ENCODE results near the gene SOAT1. TPM values are rescaled to one million over a fixed set of nuclear protein-coding genes. Genes with fewer than 3 reads are reported as not detected.
"Not testable (repeated sequence)": the region's sequence is repeated elsewhere in the genome, so short reads cannot be mapped to it uniquely, and the experiment has no call there.

The SOAT1 gene
- polyA plus RNA-seq (2013, experiment 1 of 2) = 9.0 TPM
- 8.1 TPM for polyA plus RNA-seq (2013, experiment 2 of 2)

DNA sequence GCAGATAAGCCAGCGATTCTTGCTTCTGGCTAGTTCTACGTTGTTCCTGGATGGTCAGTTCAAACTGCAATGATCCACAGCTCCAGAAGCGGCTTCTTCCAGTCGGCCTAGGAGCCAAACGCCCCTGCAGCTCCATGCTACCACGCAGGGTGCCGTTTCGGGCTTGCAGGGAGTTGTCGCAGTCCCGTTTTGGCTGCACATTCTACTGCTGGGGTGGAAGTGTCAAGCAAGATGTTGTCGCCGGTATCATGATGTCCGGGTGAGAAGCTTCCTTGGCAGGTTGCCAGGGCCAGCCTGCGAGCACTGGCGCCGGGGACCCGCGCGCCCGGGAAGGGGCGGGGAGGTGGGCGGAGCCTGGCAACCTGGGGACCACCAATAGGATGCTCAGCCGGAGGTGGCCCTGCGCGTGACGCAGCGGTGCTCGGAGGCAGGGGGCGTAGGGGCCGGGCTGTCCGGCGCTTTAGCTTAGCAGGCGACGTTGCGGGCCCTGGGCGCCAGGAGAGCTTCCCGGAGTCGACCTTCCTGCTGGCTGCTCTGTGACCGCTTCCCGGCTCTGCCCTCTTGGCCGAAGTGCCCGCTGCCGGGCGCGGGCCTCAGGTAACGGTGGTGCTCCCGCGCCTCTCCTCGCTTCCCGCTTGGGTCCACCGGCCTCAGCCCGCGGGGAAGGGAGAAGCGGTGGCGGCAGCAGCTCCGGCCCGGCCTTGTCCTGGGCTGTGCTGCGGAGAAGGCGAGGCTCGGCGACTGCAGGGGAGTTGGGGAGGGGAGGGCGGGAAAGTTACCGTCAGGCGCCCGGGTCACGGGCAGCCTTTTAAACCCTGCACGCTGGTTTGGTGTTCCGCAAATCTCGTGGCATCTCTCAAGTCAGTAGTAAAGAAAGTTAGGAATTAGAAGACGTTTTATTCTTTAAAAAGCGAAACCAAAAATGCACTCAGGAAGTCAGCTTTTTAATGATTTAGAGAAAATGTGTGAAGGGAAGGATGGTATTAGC is at the start of gene SOAT1:
Gene SOAT1 (plus strand): TSS at position 458 of the 988 bp plus-strand sequence. CDS start 8,888 bp downstream, outside the sequence.
- peaks cover 0 to 6% of the 10 kb centered on the region in 2 donors for H3K36me3 ChIP-seq (replicated peaks in 1 of 2; ENCODE audit: control insufficient read depth in 2 of 2, insufficient read depth in 2 of 2, low read length in 2 of 2)
- peak; percentile 87 for DNase-seq (ENCODE audit: low spot score)
- no peak within 1 kb of the TSS for H2BK5ac ChIP-seq (ENCODE audit: low read length)
- no peak within 1 kb of the TSS for H2BK15ac ChIP-seq (ENCODE audit: low read length)
- H3K4me2 ChIP-seq (ENCODE audit: insufficient read depth, low read length, poor library complexity, severe bottlenecking) = peak within 1 kb of the TSS; percentile 72
- no peak within 1 kb of the TSS for H2AK5ac ChIP-seq (ENCODE audit: low read depth, low read length)
- peak within 1 kb of the TSS; percentile 100 for H3K18ac ChIP-seq (ENCODE audit: low read length)
- H4K91ac ChIP-seq (ENCODE audit: low read depth, low read length, poor library complexity) = no peak within 1 kb of the TSS
- H2BK120ac ChIP-seq (ENCODE audit: low read depth, low read length) = no peak within 1 kb of the TSS
- H3K4me1 ChIP-seq (ENCODE audit: control insufficient read depth in 2 of 2, insufficient read depth in 1 of 2, low read depth in 1 of 2, low read length in 2 of 2) = peaks cover 0 to 4% of the 10 kb centered on the region in 2 donors
- H3K4ac ChIP-seq (ENCODE audit: low read length) = no peak within 1 kb of the TSS
- no peaks in the 10 kb centered on the region for H3K9me3 ChIP-seq (replicated peaks in 1 of 2; ENCODE audit: control insufficient read depth in 2 of 2, insufficient read depth in 1 of 2, low read depth in 1 of 2, low read length in 2 of 2)
- peak within 1 kb of the TSS; percentile 87 to 91 for H3K4me3 ChIP-seq (ENCODE audit: low read length in 2 of 2)
- H3K79me1 ChIP-seq (ENCODE audit: low read depth, low read length) = no peaks in the 10 kb centered on the region
- no peaks in the 10 kb centered on the region for H3K27me3 ChIP-seq (ENCODE audit: control insufficient read depth in 3 of 3, insufficient read depth in 3 of 3, low read depth in 1 of 3, low read length in 3 of 3)
- no peak within 1 kb of the TSS for H2BK12ac ChIP-seq (ENCODE audit: low read length)
- peak within 1 kb of the TSS; percentile 92 for H3K27ac ChIP-seq (replicated peaks; ENCODE audit: low read length)
- H3K14ac ChIP-seq (ENCODE audit: low read length) = peak within 1 kb of the TSS; percentile 100
- peak within 1 kb of the TSS; percentile 89 for H2AFZ ChIP-seq (ENCODE audit: low read length)
- no peak within 1 kb of the TSS for H4K8ac ChIP-seq (ENCODE audit: low read depth, low read length)
- H3K23ac ChIP-seq (ENCODE audit: low read depth, low read length, poor library complexity) = no peak within 1 kb of the TSS
- peak within 1 kb of the TSS; percentile 97 for H3K9ac ChIP-seq (ENCODE audit: low read depth, low read length, poor library complexity)
- WGBS, 2 donors (ENCODE audit: extremely low coverage in 2 of 2, insufficient read length in 2 of 2, insufficient replicate concordance in 1 of 2) = no CpG with 5 or more reads among the region's 71 CpGs

- H3K36me3 ChIP-seq (replicated peaks in 1 of 2; ENCODE audit: control insufficient read depth in 2 of 2, insufficient read depth in 2 of 2, low read length in 2 of 2); H3K27ac ChIP-seq (replicated peaks; ENCODE audit: low read length); H3K18ac ChIP-seq (ENCODE audit: low read length); H2BK15ac ChIP-seq (ENCODE audit: low read length); H2BK5ac ChIP-seq (ENCODE audit: low read length); H3K9ac ChIP-seq (ENCODE audit: low read depth, low read length, poor library complexity); H3K9me3 ChIP-seq (replicated peaks in 1 of 2; ENCODE audit: control insufficient read depth in 2 of 2, insufficient read depth in 1 of 2, low read depth in 1 of 2, low read length in 2 of 2); H2BK12ac ChIP-seq (ENCODE audit: low read length); H4K91ac ChIP-seq (ENCODE audit: low read depth, low read length, poor library complexity); H3K79me1 ChIP-seq (ENCODE audit: low read depth, low read length); H3K14ac ChIP-seq (ENCODE audit: low read length); H2BK120ac ChIP-seq (ENCODE audit: low read depth, low read length); H3K4me1 ChIP-seq (ENCODE audit: control insufficient read depth in 2 of 2, insufficient read depth in 1 of 2, low read depth in 1 of 2, low read length in 2 of 2); H3K4ac ChIP-seq (ENCODE audit: low read length); H3K4me3 ChIP-seq (ENCODE audit: low read length in 2 of 2); H2AFZ ChIP-seq (ENCODE audit: low read length); H3K4me2 ChIP-seq (ENCODE audit: insufficient read depth, low read length, poor library complexity, severe bottlenecking); H2AK5ac ChIP-seq (ENCODE audit: low read depth, low read length); H3K23ac ChIP-seq (ENCODE audit: low read depth, low read length, poor library complexity); H3K27me3 ChIP-seq (ENCODE audit: control insufficient read depth in 3 of 3, insufficient read depth in 3 of 3, low read depth in 1 of 3, low read length in 3 of 3); H4K8ac ChIP-seq (ENCODE audit: low read depth, low read length); DNase-seq (ENCODE audit: low spot score): not testable (repeated sequence)
- no CpG with 5 or more reads among the region's 2 CpGs for WGBS, 2 donors (ENCODE audit: extremely low coverage in 2 of 2, insufficient read length in 2 of 2, insufficient replicate concordance in 1 of 2)
Observed at GRCh38 chr1:179245426-179245825, 48.2 kb upstream of the SOAT1 start.

- no peak overlapping the region for H2BK15ac ChIP-seq (ENCODE audit: low read length)
- no peak overlapping the region for H3K27ac ChIP-seq (replicated peaks; ENCODE audit: low read length)
- no peak overlapping the region for H3K4me2 ChIP-seq (ENCODE audit: insufficient read depth, low read length, poor library complexity, severe bottlenecking)
- no peak overlapping the region for H3K9ac ChIP-seq (ENCODE audit: low read depth, low read length, poor library complexity)
- H3K27me3 ChIP-seq (ENCODE audit: control insufficient read depth in 3 of 3, insufficient read depth in 3 of 3, low read depth in 1 of 3, low read length in 3 of 3) = no peaks in the 10 kb centered on the region
- no peak overlapping the region for H2BK12ac ChIP-seq (ENCODE audit: low read length)
- peaks cover 0 to 4% of the 10 kb centered on the region in 2 donors for H3K4me1 ChIP-seq (ENCODE audit: control insufficient read depth in 2 of 2, insufficient read depth in 1 of 2, low read depth in 1 of 2, low read length in 2 of 2)
- WGBS, 2 donors (ENCODE audit: extremely low coverage in 2 of 2, insufficient read length in 2 of 2, insufficient replicate concordance in 1 of 2) = no CpG with 5 or more reads among the region's 9 CpGs
- H3K4ac ChIP-seq (ENCODE audit: low read length) = no peak overlapping the region
- no peak overlapping the region for H4K8ac ChIP-seq (ENCODE audit: low read depth, low read length)
- H3K36me3 ChIP-seq (replicated peaks in 1 of 2; ENCODE audit: control insufficient read depth in 2 of 2, insufficient read depth in 2 of 2, low read length in 2 of 2) = no peaks in the 10 kb centered on the region
- no peak overlapping the region for H4K91ac ChIP-seq (ENCODE audit: low read depth, low read length, poor library complexity)
- H2AK5ac ChIP-seq (ENCODE audit: low read depth, low read length) = no peak overlapping the region
- H3K18ac ChIP-seq (ENCODE audit: low read length) = no peak overlapping the region
- no peak overlapping the region for H2BK120ac ChIP-seq (ENCODE audit: low read depth, low read length)
- H3K23ac ChIP-seq (ENCODE audit: low read depth, low read length, poor library complexity) = no peak overlapping the region
- no peaks in the 10 kb centered on the region for H3K9me3 ChIP-seq (replicated peaks in 1 of 2; ENCODE audit: control insufficient read depth in 2 of 2, insufficient read depth in 1 of 2, low read depth in 1 of 2, low read length in 2 of 2)
- peaks cover 2% of the 10 kb centered on the region for H3K79me1 ChIP-seq (ENCODE audit: low read depth, low read length)
- no peak overlapping the region for H2BK5ac ChIP-seq (ENCODE audit: low read length)
- no peak for DNase-seq (ENCODE audit: low spot score)
- no peak overlapping the region for H2AFZ ChIP-seq (ENCODE audit: low read length)
- H3K4me3 ChIP-seq (ENCODE audit: low read length in 2 of 2) = no peak overlapping the region
- no peak overlapping the region for H3K14ac ChIP-seq (ENCODE audit: low read length)
Observed at GRCh38 chr1:179247923-179248322, 45.7 kb upstream of the SOAT1 start.

DNA sequence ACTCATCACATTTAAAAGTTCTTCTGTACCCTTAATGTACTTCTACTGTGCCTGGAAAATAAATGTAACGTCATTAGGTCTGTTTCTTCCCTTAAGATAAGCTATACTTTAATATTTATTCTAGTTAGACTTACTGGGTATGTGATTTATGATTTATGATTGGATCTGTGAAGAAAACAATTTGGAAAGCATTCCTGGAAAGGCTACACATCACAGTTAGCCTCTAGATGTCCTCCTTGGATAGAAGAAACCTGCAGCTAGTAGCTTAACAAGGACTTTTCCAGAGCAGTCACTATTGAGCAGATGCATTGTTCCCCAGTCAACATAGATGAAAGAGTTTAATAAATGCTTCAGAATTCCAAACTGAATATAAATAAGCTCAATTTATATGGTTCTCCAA is 41.9 kb upstream of the SOAT1 start:
- Histone ChIP-seq H3K9me3 (replicated peaks in 1 of 2; ENCODE audit: control insufficient read depth in 2 of 2, insufficient read depth in 1 of 2, low read depth in 1 of 2, low read length in 2 of 2) (no peaks in the 10 kb centered on the region), H3K18ac (ENCODE audit: low read length) (no peak overlapping the region), H2AFZ (ENCODE audit: low read length) (no peak overlapping the region), H3K4me1 (ENCODE audit: control insufficient read depth in 2 of 2, insufficient read depth in 1 of 2, low read depth in 1 of 2, low read length in 2 of 2) (peaks cover 0 to 4% of the 10 kb centered on the region in 2 donors), H3K79me1 (ENCODE audit: low read depth, low read length) (peaks cover 2% of the 10 kb centered on the region), H2BK15ac (ENCODE audit: low read length) (no peak overlapping the region), H3K14ac (ENCODE audit: low read length) (no peak overlapping the region), H3K36me3 (replicated peaks in 1 of 2; ENCODE audit: control insufficient read depth in 2 of 2, insufficient read depth in 2 of 2, low read length in 2 of 2) (no peaks in the 10 kb centered on the region), H2BK5ac (ENCODE audit: low read length) (no peak overlapping the region), H4K91ac (ENCODE audit: low read depth, low read length, poor library complexity) (no peak overlapping the region), H3K4me2 (ENCODE audit: insufficient read depth, low read length, poor library complexity, severe bottlenecking) (no peak overlapping the region), H2BK120ac (ENCODE audit: low read depth, low read length) (no peak overlapping the region), H3K9ac (ENCODE audit: low read depth, low read length, poor library complexity) (no peak overlapping the region), H3K27ac (replicated peaks; ENCODE audit: low read length) (no peak overlapping the region), H3K23ac (ENCODE audit: low read depth, low read length, poor library complexity) (no peak overlapping the region), H3K4me3 (ENCODE audit: low read length in 2 of 2) (no peak overlapping the region), H2BK12ac (ENCODE audit: low read length) (no peak overlapping the region), H3K27me3 (ENCODE audit: control insufficient read depth in 3 of 3, insufficient read depth in 3 of 3, low read depth in 1 of 3, low read length in 3 of 3) (no peaks in the 10 kb centered on the region), H2AK5ac (ENCODE audit: low read depth, low read length) (no peak overlapping the region), H4K8ac (ENCODE audit: low read depth, low read length) (no peak overlapping the region), H3K4ac (ENCODE audit: low read length) (no peak overlapping the region)
- DNase-seq (ENCODE audit: low spot score) = peak; percentile 6
- no CpG with 5 or more reads among the region's 1 CpG for WGBS, 2 donors (ENCODE audit: extremely low coverage in 2 of 2, insufficient read length in 2 of 2, insufficient replicate concordance in 1 of 2)

Measured in neuronal stem cell (in vitro differentiated cells).